Liver (tissue), 9 donors: ENCODE results near the gene SLC39A10. TPM values are rescaled to one million over a fixed set of nuclear protein-coding genes. Genes with fewer than 3 reads are reported as not detected.

Experiments
- DNase-seq: peaks from one replicate; pipeline ENCODE4 v3.0.0-alpha.2; 2017; ENCODE audit warnings: low spot score
- H3K27ac ChIP-seq, 2 donors: one replicate each; pipeline ENCODE4 v1.7.0; 2013; ENCODE audit warnings: inconsistent platforms in 2 of 2, low read length in 2 of 2, control low read depth in 1 of 2, low read depth in 1 of 2, mild to moderate bottlenecking in 1 of 2
- H3K27me3 ChIP-seq, 4 donors: one replicate each; pipeline versions ENCODE4 v1.6.1 to v1.7.0; 2013; ENCODE audit warnings: low read length in 3 of 4, inconsistent platforms in 1 of 4, mild to moderate bottlenecking in 1 of 4, moderate library complexity in 1 of 4; ENCODE audit not compliant: control insufficient read depth in 4 of 4, insufficient read depth in 4 of 4
- H3K36me3 ChIP-seq, 4 donors: one replicate each; pipeline versions ENCODE4 v1.6.1 to v1.7.0; 2013; ENCODE audit warnings: low read length in 3 of 4, mild to moderate bottlenecking in 3 of 4, low read depth in 1 of 4, moderate library complexity in 1 of 4; ENCODE audit not compliant: control insufficient read depth in 4 of 4, insufficient read depth in 3 of 4
- H3K4me1 ChIP-seq, 4 donors: one replicate each; pipeline versions ENCODE4 v1.6.1 to v1.7.0; 2013; ENCODE audit warnings: low read length in 3 of 4, mild to moderate bottlenecking in 3 of 4, moderate library complexity in 1 of 4; ENCODE audit not compliant: control insufficient read depth in 4 of 4, insufficient read depth in 4 of 4
- H3K4me3 ChIP-seq, 3 donors: one replicate each; pipeline versions ENCODE4 v1.6.1 to v1.7.0; 2013; ENCODE audit warnings: low read length in 3 of 3, control low read depth in 1 of 3, low read depth in 1 of 3, mild to moderate bottlenecking in 1 of 3
- H3K9ac ChIP-seq, 2 donors: one replicate each; pipeline ENCODE4 v1.7.0; 2013; ENCODE audit warnings: low read length in 2 of 2, mild to moderate bottlenecking in 2 of 2, moderate library complexity in 2 of 2, control low read depth in 1 of 2, low read depth in 1 of 2
- H3K9me3 ChIP-seq, 4 donors: one replicate each; pipeline versions ENCODE4 v1.6.1 to v1.7.0; 2013; ENCODE audit warnings: low read length in 3 of 4; ENCODE audit not compliant: control insufficient read depth in 4 of 4
- EGR1 ChIP-seq, 2 donors: IDR thresholded peaks; 2 replicates each; pipeline ENCODE4 v1.6.1; 2016 to 2018; ENCODE audit warnings: antibody characterized with exemption in 2 of 2, low read depth in 2 of 2
- FOXA1 ChIP-seq: IDR thresholded peaks from 2 replicates; pipeline ENCODE4 v1.6.1; 2016; ENCODE audit warnings: antibody characterized with exemption
- GABPA ChIP-seq, 2 donors: IDR thresholded peaks in 1 of 2; conservative IDR thresholded peaks in 1 of 2; 2 replicates each; pipeline ENCODE4 v1.6.1; 2016; ENCODE audit warnings: antibody characterized with exemption in 2 of 2, mild to moderate bottlenecking in 1 of 2, moderate library complexity in 1 of 2
- HNF4G ChIP-seq: IDR thresholded peaks from 2 replicates; pipeline ENCODE4 v1.6.1; 2016; ENCODE audit warnings: antibody characterized with exemption
- JUND ChIP-seq, 2 donors: IDR thresholded peaks; 2 replicates each; pipeline ENCODE4 v1.6.1; 2016; ENCODE audit warnings: antibody characterized with exemption in 2 of 2
- NR2F2 ChIP-seq: IDR thresholded peaks from 2 replicates; pipeline ENCODE4 v1.6.1; 2016; ENCODE audit warnings: antibody characterized with exemption
- RXRA ChIP-seq, 2 donors: IDR thresholded peaks; 2 replicates each; pipeline ENCODE4 v1.6.1; 2017 to 2018; ENCODE audit warnings: antibody characterized with exemption in 2 of 2, mild to moderate bottlenecking in 1 of 2
- SP1 ChIP-seq: IDR thresholded peaks from 2 replicates; pipeline ENCODE4 v1.6.1; 2018; ENCODE audit warnings: antibody characterized with exemption, mild to moderate bottlenecking
- TAF1 ChIP-seq: conservative IDR thresholded peaks from 2 replicates; pipeline ENCODE4 v1.6.1; 2016; ENCODE audit warnings: antibody characterized with exemption, mild to moderate bottlenecking
- YY1 ChIP-seq: IDR thresholded peaks from 2 replicates; pipeline ENCODE4 v1.6.1; 2016; ENCODE audit warnings: antibody characterized with exemption, mild to moderate bottlenecking
- WGBS: extraction: QIAGEN DNeasy Blood & Tissue Kit; methylation state at CpG from one replicate; pipeline ENCODE4 v1.1.7; 2013; 5-methylcytosine and 5-hydroxymethylcytosine counted together
- polyA plus RNA-seq, 2 donors: library from polyadenylated mRNA; stranded (reverse) in 1 of 2; unstranded in 1 of 2; fragments of 200-250 nt in 1 of 2; fragments of >200 nt in 1 of 2; fragmentation: Nextera tagmentation in 1 of 2; extraction: Ambion mirVana in 1 of 2; gene quantifications; one replicate each; pipeline versions ENCODE4 v1.2.1 to v1.2.3, GENCODE V29; 2013 to 2015
- total RNA-seq, 2 donors: library from RNA; depleted of rRNA; stranded (reverse); fragments of >200 nt; gene quantifications; one replicate each; pipeline ENCODE4 v1.2.3, GENCODE V29; 2014
- TF ChIP-seq, protein P1 (sequence below): IDR thresholded peaks from 2 replicates; pipeline ENCODE4 v1.6.1; 2016; ENCODE audit warnings: antibody characterized with exemption
- TF ChIP-seq, protein P2 (sequence below): fragments of 150-350 bp; IDR thresholded peaks from 2 replicates; pipeline ENCODE4 v1.5.1; 2017; ENCODE audit warnings: improper control_type of control experiment, low read depth, low read length; ENCODE audit not compliant: missing input control
- TF ChIP-seq, protein P3 (sequence below): IDR thresholded peaks from 2 replicates; pipeline ENCODE4 v1.6.1; 2016; ENCODE audit warnings: antibody characterized with exemption
- TF ChIP-seq, protein P4 (sequence below): IDR thresholded peaks from 2 replicates; pipeline ENCODE4 v1.6.1; 2016; ENCODE audit warnings: antibody characterized with exemption, mild to moderate bottlenecking
- TF ChIP-seq, protein P5 (sequence below): IDR thresholded peaks from 2 replicates; pipeline ENCODE4 v1.6.1; 2016; ENCODE audit warnings: antibody characterized with exemption
- donor health status: healthy.
- donor health status: healthy.
- donor health status: healthy.
- donor health status: healthy.
- donor health status: healthy.

Gene SLC39A10
- total and polyA plus RNA-seq, 4 donors, result 0.98 to 7.5 (median 3.4) TPM

DNA sequence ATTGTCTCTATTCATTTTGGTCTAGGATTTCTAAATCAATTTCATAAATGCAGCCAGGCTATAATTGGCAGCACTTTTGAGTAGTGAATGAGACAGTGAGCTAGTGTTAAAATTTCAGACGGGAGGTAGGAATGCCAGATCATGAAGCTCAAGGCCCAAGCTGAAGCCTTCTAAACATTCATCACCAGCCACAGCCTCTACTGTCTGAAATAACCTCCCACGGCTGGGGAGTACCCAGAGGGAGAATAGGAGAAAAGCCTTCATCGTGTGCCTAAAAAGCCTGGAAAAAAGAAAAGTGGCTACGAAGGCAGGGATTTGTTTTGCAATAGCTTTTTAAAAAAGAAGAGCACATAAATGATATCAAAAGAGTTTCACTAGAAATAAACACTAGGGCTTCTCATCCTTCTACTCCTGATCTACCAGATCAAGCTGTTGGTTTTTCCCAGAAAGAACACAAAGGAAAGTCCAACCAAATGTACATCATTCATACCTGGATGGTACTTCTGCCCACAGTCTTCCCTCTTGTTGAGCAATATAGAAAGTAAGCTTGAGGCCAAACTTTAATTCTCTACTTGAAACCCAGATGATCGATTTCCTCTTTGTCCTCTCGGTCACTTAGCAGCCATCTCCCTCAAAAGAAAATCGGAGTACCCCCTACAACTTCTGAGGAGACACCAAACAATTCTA is 48.1 kb upstream of the SLC39A10 start:
- DNase-seq, result no peak
- Histone ChIP-seq H3K27ac (no peak overlapping the region), H3K4me1 (no peaks in the 10 kb centered on the region), H3K9ac (no peak overlapping the region), H3K27me3 (no peaks in the 10 kb centered on the region), H3K9me3 (no peaks in the 10 kb centered on the region), H3K36me3 (no peaks in the 10 kb centered on the region), H3K4me3 (no peak overlapping the region)
- TF ChIP-seq FOXA1, result no peak
- no peak for TF ChIP-seq GABPA (IDR thresholded peaks at IDR 0.05 in 1 of 2, conservative IDR thresholded peaks at IDR 0.05 in 1 of 2)
- no peak for TF ChIP-seq SP1
- TF ChIP-seq, protein P1, sequence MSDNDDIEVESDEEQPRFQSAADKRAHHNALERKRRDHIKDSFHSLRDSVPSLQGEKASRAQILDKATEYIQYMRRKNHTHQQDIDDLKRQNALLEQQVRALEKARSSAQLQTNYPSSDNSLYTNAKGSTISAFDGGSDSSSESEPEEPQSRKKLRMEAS, result no peak
- no peak for TF ChIP-seq NR2F2
- no peak for TF ChIP-seq EGR1 (IDR thresholded peaks at IDR 0.05; ENCODE audit: low read depth in 2 of 2)
- TF ChIP-seq RXRA (IDR thresholded peaks at IDR 0.05), result no peak
- TF ChIP-seq, protein P2, sequence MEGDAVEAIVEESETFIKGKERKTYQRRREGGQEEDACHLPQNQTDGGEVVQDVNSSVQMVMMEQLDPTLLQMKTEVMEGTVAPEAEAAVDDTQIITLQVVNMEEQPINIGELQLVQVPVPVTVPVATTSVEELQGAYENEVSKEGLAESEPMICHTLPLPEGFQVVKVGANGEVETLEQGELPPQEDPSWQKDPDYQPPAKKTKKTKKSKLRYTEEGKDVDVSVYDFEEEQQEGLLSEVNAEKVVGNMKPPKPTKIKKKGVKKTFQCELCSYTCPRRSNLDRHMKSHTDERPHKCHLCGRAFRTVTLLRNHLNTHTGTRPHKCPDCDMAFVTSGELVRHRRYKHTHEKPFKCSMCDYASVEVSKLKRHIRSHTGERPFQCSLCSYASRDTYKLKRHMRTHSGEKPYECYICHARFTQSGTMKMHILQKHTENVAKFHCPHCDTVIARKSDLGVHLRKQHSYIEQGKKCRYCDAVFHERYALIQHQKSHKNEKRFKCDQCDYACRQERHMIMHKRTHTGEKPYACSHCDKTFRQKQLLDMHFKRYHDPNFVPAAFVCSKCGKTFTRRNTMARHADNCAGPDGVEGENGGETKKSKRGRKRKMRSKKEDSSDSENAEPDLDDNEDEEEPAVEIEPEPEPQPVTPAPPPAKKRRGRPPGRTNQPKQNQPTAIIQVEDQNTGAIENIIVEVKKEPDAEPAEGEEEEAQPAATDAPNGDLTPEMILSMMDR, result no peak
- TF ChIP-seq, protein P3, sequence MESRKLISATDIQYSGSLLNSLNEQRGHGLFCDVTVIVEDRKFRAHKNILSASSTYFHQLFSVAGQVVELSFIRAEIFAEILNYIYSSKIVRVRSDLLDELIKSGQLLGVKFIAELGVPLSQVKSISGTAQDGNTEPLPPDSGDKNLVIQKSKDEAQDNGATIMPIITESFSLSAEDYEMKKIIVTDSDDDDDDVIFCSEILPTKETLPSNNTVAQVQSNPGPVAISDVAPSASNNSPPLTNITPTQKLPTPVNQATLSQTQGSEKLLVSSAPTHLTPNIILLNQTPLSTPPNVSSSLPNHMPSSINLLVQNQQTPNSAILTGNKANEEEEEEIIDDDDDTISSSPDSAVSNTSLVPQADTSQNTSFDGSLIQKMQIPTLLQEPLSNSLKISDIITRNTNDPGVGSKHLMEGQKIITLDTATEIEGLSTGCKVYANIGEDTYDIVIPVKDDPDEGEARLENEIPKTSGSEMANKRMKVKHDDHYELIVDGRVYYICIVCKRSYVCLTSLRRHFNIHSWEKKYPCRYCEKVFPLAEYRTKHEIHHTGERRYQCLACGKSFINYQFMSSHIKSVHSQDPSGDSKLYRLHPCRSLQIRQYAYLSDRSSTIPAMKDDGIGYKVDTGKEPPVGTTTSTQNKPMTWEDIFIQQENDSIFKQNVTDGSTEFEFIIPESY, result no peak
- 80% methylated on average over 7 of the region's 7 CpGs for WGBS

DNA sequence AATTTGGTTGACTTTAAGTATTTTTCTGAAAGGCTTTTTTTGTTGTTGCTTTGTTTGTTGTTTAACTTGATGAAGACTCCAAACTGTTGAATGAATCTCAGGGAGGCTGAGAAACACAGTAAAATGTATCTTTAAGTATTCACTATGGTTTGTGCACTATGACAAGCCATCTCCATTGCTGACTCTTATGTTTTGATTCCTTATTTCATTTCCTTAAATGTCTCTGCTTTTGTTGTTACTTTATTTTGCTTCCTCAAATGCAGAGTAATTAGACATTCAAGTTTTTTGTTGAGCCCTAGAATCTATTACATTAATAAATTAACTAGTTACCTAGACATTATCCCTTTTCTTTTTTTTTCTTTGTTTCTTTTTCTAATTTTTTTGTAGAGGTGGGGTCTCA is 46.3 kb upstream of the SLC39A10 start:
- Histone ChIP-seq H3K27me3 (no peaks in the 10 kb centered on the region), H3K4me1 (no peaks in the 10 kb centered on the region), H3K9me3 (no peaks in the 10 kb centered on the region), H3K9ac (no peak overlapping the region), H3K27ac (no peak overlapping the region), H3K36me3 (no peaks in the 10 kb centered on the region), H3K4me3 (no peak overlapping the region)
- no peak for TF ChIP-seq YY1
- TF ChIP-seq, protein P4, sequence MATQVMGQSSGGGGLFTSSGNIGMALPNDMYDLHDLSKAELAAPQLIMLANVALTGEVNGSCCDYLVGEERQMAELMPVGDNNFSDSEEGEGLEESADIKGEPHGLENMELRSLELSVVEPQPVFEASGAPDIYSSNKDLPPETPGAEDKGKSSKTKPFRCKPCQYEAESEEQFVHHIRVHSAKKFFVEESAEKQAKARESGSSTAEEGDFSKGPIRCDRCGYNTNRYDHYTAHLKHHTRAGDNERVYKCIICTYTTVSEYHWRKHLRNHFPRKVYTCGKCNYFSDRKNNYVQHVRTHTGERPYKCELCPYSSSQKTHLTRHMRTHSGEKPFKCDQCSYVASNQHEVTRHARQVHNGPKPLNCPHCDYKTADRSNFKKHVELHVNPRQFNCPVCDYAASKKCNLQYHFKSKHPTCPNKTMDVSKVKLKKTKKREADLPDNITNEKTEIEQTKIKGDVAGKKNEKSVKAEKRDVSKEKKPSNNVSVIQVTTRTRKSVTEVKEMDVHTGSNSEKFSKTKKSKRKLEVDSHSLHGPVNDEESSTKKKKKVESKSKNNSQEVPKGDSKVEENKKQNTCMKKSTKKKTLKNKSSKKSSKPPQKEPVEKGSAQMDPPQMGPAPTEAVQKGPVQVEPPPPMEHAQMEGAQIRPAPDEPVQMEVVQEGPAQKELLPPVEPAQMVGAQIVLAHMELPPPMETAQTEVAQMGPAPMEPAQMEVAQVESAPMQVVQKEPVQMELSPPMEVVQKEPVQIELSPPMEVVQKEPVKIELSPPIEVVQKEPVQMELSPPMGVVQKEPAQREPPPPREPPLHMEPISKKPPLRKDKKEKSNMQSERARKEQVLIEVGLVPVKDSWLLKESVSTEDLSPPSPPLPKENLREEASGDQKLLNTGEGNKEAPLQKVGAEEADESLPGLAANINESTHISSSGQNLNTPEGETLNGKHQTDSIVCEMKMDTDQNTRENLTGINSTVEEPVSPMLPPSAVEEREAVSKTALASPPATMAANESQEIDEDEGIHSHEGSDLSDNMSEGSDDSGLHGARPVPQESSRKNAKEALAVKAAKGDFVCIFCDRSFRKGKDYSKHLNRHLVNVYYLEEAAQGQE, result no peak
- TF ChIP-seq NR2F2, result no peak
- TF ChIP-seq GABPA (IDR thresholded peaks at IDR 0.05 in 1 of 2, conservative IDR thresholded peaks at IDR 0.05 in 1 of 2), result no peak
- TF ChIP-seq FOXA1, result no peak
- no peak for TF ChIP-seq TAF1
- TF ChIP-seq RXRA (IDR thresholded peaks at IDR 0.05), result no peak
- TF ChIP-seq SP1, result no peak
- TF ChIP-seq HNF4G, result no peak
- TF ChIP-seq JUND (IDR thresholded peaks at IDR 0.05), result no peak
- TF ChIP-seq, protein P5, sequence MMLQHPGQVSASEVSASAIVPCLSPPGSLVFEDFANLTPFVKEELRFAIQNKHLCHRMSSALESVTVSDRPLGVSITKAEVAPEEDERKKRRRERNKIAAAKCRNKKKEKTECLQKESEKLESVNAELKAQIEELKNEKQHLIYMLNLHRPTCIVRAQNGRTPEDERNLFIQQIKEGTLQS, result no peak
- no peak for DNase-seq
